OCI-LY7 (cell line): ENCODE results near the gene BFSP2. TPM values are rescaled to one million over a fixed set of nuclear protein-coding genes. Genes with fewer than 3 reads are reported as not detected.
"Not testable (repeated sequence)": the region's sequence is repeated elsewhere in the genome, so short reads cannot be mapped to it uniquely, and the experiment has no call there.

Source experiments
- BruUV-seq: library from RNA; stranded (reverse); fragments of 400-500 nt; replicated peaks from 2 replicates; lab custom pipeline; 2021; lab: Mats Ljungman, UMichigan
- CTCF ChIA-PET: fragments of 300-600 bp; sonication (Branson Sonifier 250); formaldehyde crosslinking; loops from one replicate; lab custom pipeline; 2022; ENCODE audit warnings: antibody characterized with exemption; ENCODE audit not compliant: unreplicated experiment; lab: Charles Lee
- POLR2A ChIA-PET: fragments of 300-600 bp; sonication (Branson Sonifier 250); formaldehyde crosslinking; loops from one replicate; lab custom pipeline; 2022; ENCODE audit warnings: antibody characterized with exemption; lab: Charles Lee
- DNase-seq: peaks from one replicate; pipeline ENCODE4 v3.0.0-alpha.2; 2015; ENCODE audit warnings: low spot score
- H2AFZ ChIP-seq: fragments of 200-600 bp; sonication (generic), shearing (Covaris generic); 2 replicates; pipeline ENCODE4 v1.6.1; 2014; ENCODE audit warnings: mild to moderate bottlenecking, antibody characterized with exemption, low read length, moderate library complexity
- H3K27ac ChIP-seq: fragments of 200-600 bp; sonication (generic); 2 replicates; pipeline ENCODE4 v1.5.1; 2014; ENCODE audit warnings: mixed run types, low read depth, mild to moderate bottlenecking, moderate library complexity, low read length, inconsistent platforms; ENCODE audit not compliant: poor library complexity, severe bottlenecking
- H3K36me3 ChIP-seq: fragments of 200-600 bp; sonication (generic); 2 replicates; pipeline ENCODE4 v1.6.1; 2014; ENCODE audit warnings: mild to moderate bottlenecking, antibody characterized with exemption, low read length, moderate library complexity, mixed read lengths; ENCODE audit not compliant: insufficient read depth
- H3K4me1 ChIP-seq: fragments of 200-600 bp; sonication (generic); 2 replicates; pipeline ENCODE4 v1.5.1; 2014; ENCODE audit warnings: mild to moderate bottlenecking, low read length; ENCODE audit not compliant: insufficient read depth, poor library complexity, severe bottlenecking
- H3K4me2 ChIP-seq: fragments of 200-600 bp; sonication (generic); 2 replicates; pipeline ENCODE4 v1.6.1; 2014; ENCODE audit warnings: mild to moderate bottlenecking, low read length
- H3K4me3 ChIP-seq: fragments of 200-600 bp; sonication (generic); 2 replicates; pipeline ENCODE4 v1.5.1; 2014; ENCODE audit warnings: mild to moderate bottlenecking, low read depth, low read length; ENCODE audit not compliant: poor library complexity, severe bottlenecking
- H3K79me2 ChIP-seq: fragments of 200-600 bp; sonication (generic); 2 replicates; pipeline ENCODE4 v1.6.1; 2016; ENCODE audit warnings: low read depth, mild to moderate bottlenecking, low read length, moderate library complexity, mixed read lengths; ENCODE audit not compliant: insufficient read depth
- H3K9me2 ChIP-seq: fragments of 200-600 bp; sonication (generic); 2 replicates; pipeline ENCODE4 v1.6.1; 2016; ENCODE audit warnings: mild to moderate bottlenecking, low read length, mixed read lengths; ENCODE audit not compliant: insufficient read depth
- H3K9me3 ChIP-seq: fragments of 200-600 bp; sonication (generic); 2 replicates; pipeline ENCODE4 v1.6.1; 2014; ENCODE audit warnings: mild to moderate bottlenecking, mixed run types, low read length, mixed read lengths
- H4K20me1 ChIP-seq: fragments of 200-600 bp; sonication (generic); 2 replicates; pipeline ENCODE4 v1.6.1; 2014; ENCODE audit warnings: mild to moderate bottlenecking, antibody characterized with exemption, low read length, moderate library complexity, mixed read lengths; ENCODE audit not compliant: insufficient read depth
- EZH2phosphoT487 ChIP-seq: fragments of 200-600 bp; sonication (generic); IDR thresholded peaks from 2 replicates; pipeline ENCODE4 v1.6.1; 2018; ENCODE audit warnings: low read depth, borderline replicate concordance, mild to moderate bottlenecking, mixed run types, antibody characterized with exemption, low read length, moderate library complexity, mixed read lengths
- intact Hi-C: fragments of 100-400 bp; cut with micrococcal nuclease; formaldehyde crosslinking; loops from one replicate; pipeline ENCODE4 v1.10.0; 2022; ENCODE audit not compliant: unreplicated experiment
- total RNA-seq, 2 experiments: library from RNA; depleted of rRNA in 1 of 2; stranded (reverse); fragments of >200 nt in 1 of 2; shearing (Covaris generic) in 1 of 2; gene quantifications; 2 replicates each; pipeline ENCODE4 v1.2.3, GENCODE V29; 2014 to 2022
- TF ChIP-seq, protein P1 (sequence below): fragments of 200-600 bp; sonication (generic); conservative IDR thresholded peaks from 2 replicates; pipeline ENCODE4 v1.5.1; 2014; ENCODE audit warnings: mild to moderate bottlenecking, antibody characterized with exemption, low read length, moderate library complexity, mixed read lengths

BFSP2 gene
- total RNA-seq, 2 experiments from 2014 or later = 11.7 to 25.1 TPM

GRCh38 chr3:133479401-133479800 is 79.5 kb downstream of the BFSP2 start:
- peak overlapping the region; percentile 47 for H3K4me3 ChIP-seq
- ChIA-PET POLR2A (interaction anchor here (0.6 to 12.3 kb wide), 16 partner anchors 8 to 98 kb away, joined by 3 to 196 read pairs (median 8); partner anchors contain the start of gene CDV3), CTCF (interaction anchor here (1.5 to 3.5 kb wide), 4 partner anchors 10 to 94 kb away, joined by 3 to 20 read pairs (median 12); partner anchors contain the start of gene CDV3)
- no peak for DNase-seq
- peaks cover 8% of the 10 kb centered on the region for H3K9me3 ChIP-seq
- H4K20me1 ChIP-seq = no peaks in the 10 kb centered on the region
- peak overlapping the region; percentile 98 for H3K27ac ChIP-seq
- no TSS peak for BruUV-seq
- intact Hi-C loops = no loop called here
- peaks cover 66% of the 10 kb centered on the region for H3K4me1 ChIP-seq
- peaks cover 4% of the 10 kb centered on the region; the same call in 1 of the 2 replicates for H3K36me3 ChIP-seq
- H3K9me2 ChIP-seq = no peaks in the 10 kb centered on the region
- peaks cover 22% of the 10 kb centered on the region; the same call in 1 of the 2 replicates for H3K79me2 ChIP-seq
- TF ChIP-seq EZH2phosphoT487 = no peak
- TF ChIP-seq, protein P1, sequence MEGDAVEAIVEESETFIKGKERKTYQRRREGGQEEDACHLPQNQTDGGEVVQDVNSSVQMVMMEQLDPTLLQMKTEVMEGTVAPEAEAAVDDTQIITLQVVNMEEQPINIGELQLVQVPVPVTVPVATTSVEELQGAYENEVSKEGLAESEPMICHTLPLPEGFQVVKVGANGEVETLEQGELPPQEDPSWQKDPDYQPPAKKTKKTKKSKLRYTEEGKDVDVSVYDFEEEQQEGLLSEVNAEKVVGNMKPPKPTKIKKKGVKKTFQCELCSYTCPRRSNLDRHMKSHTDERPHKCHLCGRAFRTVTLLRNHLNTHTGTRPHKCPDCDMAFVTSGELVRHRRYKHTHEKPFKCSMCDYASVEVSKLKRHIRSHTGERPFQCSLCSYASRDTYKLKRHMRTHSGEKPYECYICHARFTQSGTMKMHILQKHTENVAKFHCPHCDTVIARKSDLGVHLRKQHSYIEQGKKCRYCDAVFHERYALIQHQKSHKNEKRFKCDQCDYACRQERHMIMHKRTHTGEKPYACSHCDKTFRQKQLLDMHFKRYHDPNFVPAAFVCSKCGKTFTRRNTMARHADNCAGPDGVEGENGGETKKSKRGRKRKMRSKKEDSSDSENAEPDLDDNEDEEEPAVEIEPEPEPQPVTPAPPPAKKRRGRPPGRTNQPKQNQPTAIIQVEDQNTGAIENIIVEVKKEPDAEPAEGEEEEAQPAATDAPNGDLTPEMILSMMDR = no peak
- no peak overlapping the region for H2AFZ ChIP-seq
- peak overlapping the region; percentile 87 for H3K4me2 ChIP-seq

DNA sequence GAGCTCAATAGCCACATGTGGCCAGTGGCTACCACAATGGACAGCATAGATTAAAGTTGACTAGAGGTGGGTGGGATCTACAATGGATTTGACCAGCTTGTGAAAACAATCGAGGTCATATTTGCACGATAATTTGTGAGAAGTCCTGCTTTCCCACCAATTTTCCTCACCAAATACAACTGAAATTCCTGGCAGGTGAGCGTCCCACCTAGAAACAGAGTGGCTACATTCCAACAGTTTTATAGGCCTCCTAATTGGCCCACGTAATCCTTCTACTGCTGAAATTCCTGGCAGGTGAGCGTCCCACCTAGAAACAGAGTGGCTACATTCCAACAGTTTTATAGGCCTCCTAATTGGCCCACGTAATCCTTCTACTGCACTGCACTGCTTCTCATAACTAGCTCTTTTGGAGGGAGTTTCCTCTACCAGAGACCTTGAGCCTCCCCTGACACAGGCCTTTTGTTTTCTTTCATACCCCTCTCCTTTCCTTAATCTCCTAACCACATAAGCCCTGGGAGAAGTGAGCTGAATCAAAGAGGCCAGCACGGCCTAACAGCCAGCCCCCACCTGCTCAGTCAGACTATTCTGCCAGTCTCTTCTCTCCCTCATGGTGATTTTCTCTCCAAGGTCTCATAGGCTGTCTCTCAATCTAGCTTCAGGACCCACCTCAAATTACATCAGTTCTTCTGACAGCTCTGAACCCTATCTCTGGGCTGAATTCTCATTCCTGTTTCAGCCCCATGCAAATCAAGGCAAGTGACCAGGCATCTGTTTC is 80.2 kb downstream of the BFSP2 start:
- CTCF ChIA-PET = interaction anchor here (1.3 to 3.5 kb wide), 5 partner anchors 10 to 93 kb away, joined by 3 to 20 read pairs (median 9); partner anchors contain the start of gene CDV3
- Histone ChIP-seq H3K4me2 (peak overlapping the region; percentile 87), H4K20me1 (no peaks in the 10 kb centered on the region), H3K4me3 (peak overlapping the region; percentile 55), H3K9me2 (no peaks in the 10 kb centered on the region), H2AFZ (peak overlapping the region; percentile 26; the same call in 1 of the 2 replicates), H3K36me3 (peaks cover 10% of the 10 kb centered on the region), H3K4me1 (peaks cover 59% of the 10 kb centered on the region), H3K79me2 (peaks cover 22% of the 10 kb centered on the region; the same call in 1 of the 2 replicates), H3K27ac (peak overlapping the region; percentile 98), H3K9me3 (peaks cover 15% of the 10 kb centered on the region)
- DNase-seq = peak; percentile 77
- POLR2A ChIA-PET = interaction anchor here (0.5 to 12.3 kb wide), 21 partner anchors 9 to 126 kb away, joined by 3 to 196 read pairs (median 5); partner anchors contain the start of gene CDV3
- intact Hi-C loops = no loop called here
- TF ChIP-seq, protein P1 = no peak
- no peak for TF ChIP-seq EZH2phosphoT487
- TSS peak; percentile 50 for BruUV-seq

GRCh38 chr3:133482474-133482873 is 82.6 kb downstream of the BFSP2 start:
- CTCF ChIA-PET, POLR2A ChIA-PET, intact Hi-C loops, H3K9me2 ChIP-seq, DNase-seq, H3K4me2 ChIP-seq, H2AFZ ChIP-seq, BruUV-seq, H3K27ac ChIP-seq, H3K4me3 ChIP-seq, H4K20me1 ChIP-seq: not testable (repeated sequence)
- Histone ChIP-seq H3K9me3 (peaks cover 34% of the 10 kb centered on the region), H3K79me2 (peaks cover 17% of the 10 kb centered on the region; the same call in 1 of the 2 replicates), H3K4me1 (peaks cover 37% of the 10 kb centered on the region), H3K36me3 (peaks cover 29% of the 10 kb centered on the region)
